ENCODE measurements around the gene SND1.

The SND1 gene

GRCh38 chr7:128071801-128072200 is 419.8 kb downstream of the SND1 start:
- Histone ChIP-seq H3K9me3 (ENCODE audit: control insufficient read depth, low read length) (no peaks in the 10 kb centered on the region), H3K4me1 (ENCODE audit: control insufficient read depth, insufficient read depth, low read length, poor library complexity, severe bottlenecking) (no peaks in the 10 kb centered on the region), H3K27me3 (replicated peaks; ENCODE audit: control insufficient read depth, insufficient read depth, low read length, poor library complexity, severe bottlenecking) (no peaks in the 10 kb centered on the region), H3K27ac (ENCODE audit: insufficient read depth, low read length, poor library complexity, severe bottlenecking) (no peak overlapping the region), H3K36me3 (ENCODE audit: control insufficient read depth, insufficient read depth, low read length) (peaks cover 26% of the 10 kb centered on the region), H3K4me3 (ENCODE audit: insufficient read depth, low read depth, low read length, poor library complexity, severe bottlenecking) (no peak overlapping the region)
- DNase-seq = no peak

- no peak for DNase-seq
- H3K36me3 ChIP-seq (ENCODE audit: control insufficient read depth, insufficient read depth, low read length) = peaks cover 38% of the 10 kb centered on the region
- H3K9me3 ChIP-seq (ENCODE audit: control insufficient read depth, low read length) = no peaks in the 10 kb centered on the region
- no peaks in the 10 kb centered on the region for H3K27me3 ChIP-seq (replicated peaks; ENCODE audit: control insufficient read depth, insufficient read depth, low read length, poor library complexity, severe bottlenecking)
- no peak overlapping the region for H3K4me3 ChIP-seq (ENCODE audit: insufficient read depth, low read depth, low read length, poor library complexity, severe bottlenecking)
- no peak overlapping the region for H3K27ac ChIP-seq (ENCODE audit: insufficient read depth, low read length, poor library complexity, severe bottlenecking)
- no peaks in the 10 kb centered on the region for H3K4me1 ChIP-seq (ENCODE audit: control insufficient read depth, insufficient read depth, low read length, poor library complexity, severe bottlenecking)
Measured at GRCh38 chr7:128073671-128074310, 421.8 kb downstream of the SND1 start.

- Histone ChIP-seq H3K36me3 (ENCODE audit: control insufficient read depth, insufficient read depth, low read length) (peaks cover 42% of the 10 kb centered on the region), H3K27me3 (replicated peaks; ENCODE audit: control insufficient read depth, insufficient read depth, low read length, poor library complexity, severe bottlenecking) (no peaks in the 10 kb centered on the region)
- DNase-seq = no peak
Measured at GRCh38 chr7:128074336-128074735, 422.3 kb downstream of the SND1 start.

GRCh38 chr7:128074736-128075135 is 422.7 kb downstream of the SND1 start:
- H3K36me3 ChIP-seq (ENCODE audit: control insufficient read depth, insufficient read depth, low read length) = peaks cover 42% of the 10 kb centered on the region
- DNase-seq = no peak
- H3K27me3 ChIP-seq (replicated peaks; ENCODE audit: control insufficient read depth, insufficient read depth, low read length, poor library complexity, severe bottlenecking) = no peaks in the 10 kb centered on the region
- no peak overlapping the region for H3K4me3 ChIP-seq (ENCODE audit: insufficient read depth, low read depth, low read length, poor library complexity, severe bottlenecking)
- H3K27ac ChIP-seq (ENCODE audit: insufficient read depth, low read length, poor library complexity, severe bottlenecking) = no peak overlapping the region
- H3K9me3 ChIP-seq (ENCODE audit: control insufficient read depth, low read length) = no peaks in the 10 kb centered on the region
- H3K4me1 ChIP-seq (ENCODE audit: control insufficient read depth, insufficient read depth, low read length, poor library complexity, severe bottlenecking) = no peaks in the 10 kb centered on the region

More at GRCh38 chr7:128074336-128074735, 422.3 kb downstream of the SND1 start:
- H3K4me1 ChIP-seq (ENCODE audit: control insufficient read depth, insufficient read depth, low read length, poor library complexity, severe bottlenecking) = no peaks in the 10 kb centered on the region
- H3K27ac ChIP-seq (ENCODE audit: insufficient read depth, low read length, poor library complexity, severe bottlenecking) = no peak overlapping the region
- H3K4me3 ChIP-seq (ENCODE audit: insufficient read depth, low read depth, low read length, poor library complexity, severe bottlenecking) = no peak overlapping the region
- no peaks in the 10 kb centered on the region for H3K9me3 ChIP-seq (ENCODE audit: control insufficient read depth, low read length)

GRCh38 chr7:128075242-128076095 is 423.5 kb downstream of the SND1 start:
- Histone ChIP-seq H3K4me1 (ENCODE audit: control insufficient read depth, insufficient read depth, low read length, poor library complexity, severe bottlenecking) (no peaks in the 10 kb centered on the region), H3K27me3 (replicated peaks; ENCODE audit: control insufficient read depth, insufficient read depth, low read length, poor library complexity, severe bottlenecking) (no peaks in the 10 kb centered on the region), H3K36me3 (ENCODE audit: control insufficient read depth, insufficient read depth, low read length) (peaks cover 42% of the 10 kb centered on the region), H3K4me3 (ENCODE audit: insufficient read depth, low read depth, low read length, poor library complexity, severe bottlenecking) (no peak overlapping the region), H3K9me3 (ENCODE audit: control insufficient read depth, low read length) (no peaks in the 10 kb centered on the region), H3K27ac (ENCODE audit: insufficient read depth, low read length, poor library complexity, severe bottlenecking) (no peak overlapping the region)
- no peak for DNase-seq

GRCh38 chr7:128076196-128076795 is 424.3 kb downstream of the SND1 start:
- no peak for DNase-seq
- Histone ChIP-seq H3K36me3 (ENCODE audit: control insufficient read depth, insufficient read depth, low read length) (peaks cover 45% of the 10 kb centered on the region), H3K4me1 (ENCODE audit: control insufficient read depth, insufficient read depth, low read length, poor library complexity, severe bottlenecking) (no peaks in the 10 kb centered on the region), H3K27me3 (replicated peaks; ENCODE audit: control insufficient read depth, insufficient read depth, low read length, poor library complexity, severe bottlenecking) (no peaks in the 10 kb centered on the region), H3K9me3 (ENCODE audit: control insufficient read depth, low read length) (no peaks in the 10 kb centered on the region), H3K27ac (ENCODE audit: insufficient read depth, low read length, poor library complexity, severe bottlenecking) (no peak overlapping the region), H3K4me3 (ENCODE audit: insufficient read depth, low read depth, low read length, poor library complexity, severe bottlenecking) (no peak overlapping the region)

- no peaks in the 10 kb centered on the region for H3K4me1 ChIP-seq (ENCODE audit: control insufficient read depth, insufficient read depth, low read length, poor library complexity, severe bottlenecking)
- peaks cover 50% of the 10 kb centered on the region for H3K36me3 ChIP-seq (ENCODE audit: control insufficient read depth, insufficient read depth, low read length)
- no peaks in the 10 kb centered on the region for H3K27me3 ChIP-seq (replicated peaks; ENCODE audit: control insufficient read depth, insufficient read depth, low read length, poor library complexity, severe bottlenecking)
- no peaks in the 10 kb centered on the region for H3K9me3 ChIP-seq (ENCODE audit: control insufficient read depth, low read length)
- no peak overlapping the region for H3K27ac ChIP-seq (ENCODE audit: insufficient read depth, low read length, poor library complexity, severe bottlenecking)
- no peak overlapping the region for H3K4me3 ChIP-seq (ENCODE audit: insufficient read depth, low read depth, low read length, poor library complexity, severe bottlenecking)
- no peak for DNase-seq
Measured at GRCh38 chr7:128076796-128077271, 424.8 kb downstream of the SND1 start.

GRCh38 chr7:128078309-128078708 is 426.3 kb downstream of the SND1 start:
- Histone ChIP-seq H3K27me3 (replicated peaks; ENCODE audit: control insufficient read depth, insufficient read depth, low read length, poor library complexity, severe bottlenecking) (no peaks in the 10 kb centered on the region), H3K4me1 (ENCODE audit: control insufficient read depth, insufficient read depth, low read length, poor library complexity, severe bottlenecking) (no peaks in the 10 kb centered on the region), H3K27ac (ENCODE audit: insufficient read depth, low read length, poor library complexity, severe bottlenecking) (no peak overlapping the region), H3K4me3 (ENCODE audit: insufficient read depth, low read depth, low read length, poor library complexity, severe bottlenecking) (no peak overlapping the region), H3K36me3 (ENCODE audit: control insufficient read depth, insufficient read depth, low read length) (peaks cover 65% of the 10 kb centered on the region), H3K9me3 (ENCODE audit: control insufficient read depth, low read length) (no peaks in the 10 kb centered on the region)
- no peak for DNase-seq

GRCh38 chr7:128080169-128080568 is 428.2 kb downstream of the SND1 start:
- Histone ChIP-seq H3K27me3 (replicated peaks; ENCODE audit: control insufficient read depth, insufficient read depth, low read length, poor library complexity, severe bottlenecking) (no peaks in the 10 kb centered on the region), H3K9me3 (ENCODE audit: control insufficient read depth, low read length) (no peaks in the 10 kb centered on the region), H3K4me3 (ENCODE audit: insufficient read depth, low read depth, low read length, poor library complexity, severe bottlenecking) (no peak overlapping the region), H3K36me3 (ENCODE audit: control insufficient read depth, insufficient read depth, low read length) (peaks cover 68% of the 10 kb centered on the region), H3K4me1 (ENCODE audit: control insufficient read depth, insufficient read depth, low read length, poor library complexity, severe bottlenecking) (no peaks in the 10 kb centered on the region), H3K27ac (ENCODE audit: insufficient read depth, low read length, poor library complexity, severe bottlenecking) (no peak overlapping the region)
- no peak for DNase-seq

GRCh38 chr7:128081351-128081750 is 429.4 kb downstream of the SND1 start:
- Histone ChIP-seq H3K27me3 (replicated peaks; ENCODE audit: control insufficient read depth, insufficient read depth, low read length, poor library complexity, severe bottlenecking) (no peaks in the 10 kb centered on the region), H3K4me3 (ENCODE audit: insufficient read depth, low read depth, low read length, poor library complexity, severe bottlenecking) (no peak overlapping the region), H3K27ac (ENCODE audit: insufficient read depth, low read length, poor library complexity, severe bottlenecking) (no peak overlapping the region), H3K9me3 (ENCODE audit: control insufficient read depth, low read length) (no peaks in the 10 kb centered on the region), H3K36me3 (ENCODE audit: control insufficient read depth, insufficient read depth, low read length) (peaks cover 69% of the 10 kb centered on the region), H3K4me1 (ENCODE audit: control insufficient read depth, insufficient read depth, low read length, poor library complexity, severe bottlenecking) (no peaks in the 10 kb centered on the region)
- no peak for DNase-seq
